ENCODE measurements around the gene HTR1D.

HTR1D gene

DNA sequence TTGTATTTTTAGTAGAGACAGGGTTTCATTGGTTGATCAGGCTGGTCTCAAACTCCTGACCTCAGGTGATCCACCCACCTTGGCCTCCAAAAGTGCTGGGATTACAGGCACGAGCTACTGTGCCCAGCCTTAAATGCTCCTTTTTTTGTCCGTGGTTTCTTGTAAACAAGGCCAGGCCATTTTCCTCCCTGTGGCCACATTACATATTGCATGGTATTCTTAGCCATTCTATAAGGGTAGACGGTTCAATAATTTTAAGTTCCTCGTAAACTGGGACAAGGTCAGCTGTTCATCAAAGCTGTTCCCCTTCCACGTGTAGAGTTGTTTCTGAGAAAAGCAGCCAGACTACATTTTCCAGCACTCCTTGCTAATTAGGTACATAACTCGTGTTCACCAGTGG, 38.4 kb downstream of the HTR1D start:
- no peak for DNase-seq

DNA sequence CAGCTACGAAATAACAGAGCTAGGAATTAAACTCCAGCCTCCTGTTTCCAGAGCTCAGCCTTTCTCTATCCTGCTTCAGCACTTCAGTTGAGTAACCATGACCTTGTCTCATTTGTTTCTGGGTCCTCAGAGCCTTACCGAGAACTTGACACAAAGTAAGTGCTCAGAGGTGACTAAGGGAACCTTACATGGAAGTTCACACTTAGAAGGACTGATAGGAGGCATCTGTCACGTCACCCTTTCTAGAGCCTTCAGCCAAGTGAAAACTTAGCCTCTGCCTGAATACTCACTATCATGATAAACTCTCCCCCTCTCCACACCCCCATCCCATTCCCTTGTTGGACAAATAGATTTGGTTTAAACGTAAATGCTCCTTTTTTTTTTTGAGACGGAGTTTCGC, 38.9 kb downstream of the HTR1D start:
- no peak for DNase-seq

DNA sequence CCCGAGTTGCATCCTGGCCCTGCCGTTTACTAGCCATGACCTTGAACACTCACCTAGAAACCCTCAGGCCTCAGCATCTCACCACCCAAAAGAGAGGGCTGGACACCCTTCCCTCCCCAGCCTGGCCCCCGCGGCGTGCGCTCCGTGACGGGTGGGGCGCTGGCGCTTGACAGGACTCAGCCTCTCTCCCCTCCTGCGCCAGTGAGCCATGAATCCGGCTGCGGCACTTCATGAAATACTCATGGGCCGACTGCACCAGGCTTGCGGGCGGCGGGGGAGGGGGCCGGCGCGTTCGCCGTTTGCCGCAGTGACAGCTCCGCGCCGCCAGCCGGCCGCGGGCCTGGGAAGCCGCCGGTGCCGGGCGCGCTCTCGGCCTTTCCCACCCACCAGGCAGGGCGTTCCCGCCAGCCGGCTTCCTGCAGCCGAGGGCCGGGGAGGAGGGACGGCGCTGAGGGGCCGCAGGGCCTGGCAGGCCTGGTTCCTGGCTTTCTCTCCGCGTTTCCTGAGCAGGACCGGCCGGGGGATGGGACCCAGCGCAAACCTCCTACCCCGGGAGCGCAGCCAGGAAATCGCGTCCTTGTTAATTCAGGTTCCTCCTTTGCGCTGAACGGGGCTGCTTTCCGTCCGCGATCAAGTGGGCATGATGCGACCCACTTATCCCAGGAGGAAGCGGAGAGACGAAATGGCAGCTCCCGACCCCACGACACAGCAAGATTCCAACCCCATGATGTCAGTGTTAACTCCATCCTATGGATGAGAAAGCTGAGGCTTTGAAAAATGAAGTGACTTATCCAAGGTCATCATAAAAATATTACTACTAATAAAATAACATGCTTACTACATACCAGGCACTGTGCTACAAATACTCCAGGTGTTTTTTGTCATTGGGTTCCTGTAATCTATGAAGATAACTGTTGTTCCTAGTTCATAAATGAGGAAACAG, 39.6 kb downstream of the HTR1D start:
- peak; percentile 42 for DNase-seq

DNA sequence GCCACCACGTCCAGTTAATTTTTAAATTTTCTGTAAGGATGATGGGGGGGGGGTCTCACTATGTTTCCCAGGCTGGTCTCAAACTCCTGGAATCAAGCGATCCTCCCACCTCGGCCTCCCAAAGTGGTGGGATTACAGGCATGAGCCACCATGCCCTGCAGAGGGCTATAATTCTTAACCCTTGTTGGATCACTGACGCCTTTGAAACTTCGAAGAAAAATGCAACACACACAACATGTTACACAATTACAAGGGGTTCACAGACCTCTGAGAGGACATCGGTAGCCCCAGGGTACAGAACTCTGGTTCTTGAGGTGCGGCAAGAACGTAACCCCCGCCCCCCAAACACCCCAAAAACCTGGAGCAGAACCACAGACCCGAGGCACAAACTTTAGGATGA, 40.3 kb downstream of the HTR1D start:
- DNase-seq, result no peak

DNA sequence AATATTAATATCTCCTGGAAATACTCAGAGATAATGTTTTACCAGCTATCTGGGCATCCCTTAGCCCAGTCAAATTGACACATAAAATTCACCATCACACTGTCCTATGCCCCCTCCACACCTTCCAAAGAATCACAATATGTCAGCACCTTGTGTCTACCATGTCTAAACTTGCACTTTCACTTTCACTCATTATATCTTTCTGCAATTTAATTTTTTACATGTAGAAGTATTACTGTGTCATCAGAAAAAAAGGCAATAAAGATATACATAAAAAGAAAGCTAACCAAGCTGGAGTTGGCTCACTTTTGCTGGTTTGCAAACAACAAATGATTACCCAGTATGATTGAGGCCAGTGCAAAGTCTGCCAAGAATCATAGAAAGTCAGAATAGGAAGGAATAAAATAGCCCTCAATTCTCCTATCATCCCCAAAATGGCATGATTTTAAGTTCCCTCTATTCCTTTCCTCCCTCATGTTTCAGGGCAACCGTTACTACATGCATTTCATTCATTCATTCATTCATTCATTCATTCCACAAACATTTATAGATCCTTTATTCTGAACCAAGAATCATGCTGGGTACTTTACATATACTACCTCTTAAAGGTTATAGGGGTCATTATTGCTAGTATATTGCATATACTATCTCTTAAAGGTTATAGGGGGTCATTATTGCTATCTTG, 42.7 kb downstream of the HTR1D start:
- DNase-seq, result no peak

DNA sequence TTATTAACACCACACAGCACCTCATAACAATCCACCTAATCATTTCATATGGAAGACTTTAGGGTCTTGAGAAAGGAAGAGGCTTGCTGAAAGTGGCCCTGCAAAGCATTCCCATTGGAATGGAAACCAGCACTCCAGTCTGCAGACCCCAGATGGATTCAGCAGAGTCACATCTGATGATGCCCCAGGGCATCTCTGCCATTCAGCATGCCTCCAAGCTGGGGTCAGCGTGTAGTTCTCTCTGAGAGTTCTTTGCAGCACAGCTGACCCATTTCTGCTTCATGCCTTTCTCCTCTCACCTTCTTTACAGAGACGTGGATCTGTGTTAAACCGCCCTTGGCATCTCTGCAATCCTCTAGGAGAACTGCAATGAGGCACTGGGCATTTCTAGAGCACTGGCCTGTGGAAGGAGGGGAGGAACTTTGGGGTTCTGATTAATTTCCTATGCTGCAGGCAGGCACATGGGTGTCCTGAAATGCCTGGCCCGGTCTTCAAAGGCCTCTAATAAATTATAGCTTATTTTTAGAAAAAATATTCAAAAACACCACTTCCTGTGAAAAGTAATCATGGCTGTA, 46.0 kb downstream of the HTR1D start:
- no peak for DNase-seq

DNA sequence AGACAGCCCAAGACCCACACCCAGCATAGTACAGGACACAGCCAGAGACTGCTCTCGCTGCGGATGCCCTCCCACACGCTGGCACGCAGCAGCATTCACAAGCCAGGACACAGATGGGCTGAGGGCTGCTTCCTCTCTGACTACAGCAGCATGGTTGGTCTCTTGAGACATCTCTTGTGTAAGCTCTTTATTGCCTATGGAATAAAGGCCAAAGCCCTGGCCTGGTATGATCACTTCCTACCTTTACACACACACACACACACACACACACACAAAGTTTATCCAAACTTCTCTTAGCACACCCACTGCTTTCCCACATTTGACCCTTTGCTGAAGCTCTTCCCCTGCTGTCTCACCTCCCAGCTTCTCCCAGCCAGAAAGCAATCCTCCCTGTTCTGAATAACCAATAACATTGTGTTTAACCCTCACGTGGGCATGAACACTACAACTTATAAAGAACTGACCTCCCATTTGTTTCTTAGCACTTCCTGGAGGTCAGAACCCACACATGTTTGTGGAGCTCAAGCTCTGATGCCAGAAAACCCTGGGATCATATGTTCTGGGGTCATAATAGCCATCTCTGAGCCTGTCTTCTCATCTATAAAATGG, 47.5 kb downstream of the HTR1D start:
- DNase-seq, result no peak

DNA sequence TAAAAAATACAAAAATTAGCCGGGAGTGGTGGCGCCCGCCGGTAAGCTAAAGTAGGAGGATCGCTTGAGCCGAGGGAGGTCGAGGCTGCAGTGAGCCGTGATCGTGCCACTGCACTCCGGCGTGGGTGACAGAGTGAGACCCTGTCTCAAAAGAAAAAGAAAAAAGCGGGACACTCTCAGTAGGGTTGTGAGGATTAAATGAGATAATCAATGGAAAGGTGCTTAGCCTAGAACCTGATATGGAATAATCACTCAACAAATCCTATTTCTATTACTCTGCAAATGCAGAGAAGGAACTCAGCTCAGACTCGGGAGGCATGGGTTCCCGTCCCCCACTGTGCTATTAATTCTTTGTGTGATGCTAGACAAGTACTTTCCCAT, 48.1 kb downstream of the HTR1D start:
- no peak for DNase-seq

DNA sequence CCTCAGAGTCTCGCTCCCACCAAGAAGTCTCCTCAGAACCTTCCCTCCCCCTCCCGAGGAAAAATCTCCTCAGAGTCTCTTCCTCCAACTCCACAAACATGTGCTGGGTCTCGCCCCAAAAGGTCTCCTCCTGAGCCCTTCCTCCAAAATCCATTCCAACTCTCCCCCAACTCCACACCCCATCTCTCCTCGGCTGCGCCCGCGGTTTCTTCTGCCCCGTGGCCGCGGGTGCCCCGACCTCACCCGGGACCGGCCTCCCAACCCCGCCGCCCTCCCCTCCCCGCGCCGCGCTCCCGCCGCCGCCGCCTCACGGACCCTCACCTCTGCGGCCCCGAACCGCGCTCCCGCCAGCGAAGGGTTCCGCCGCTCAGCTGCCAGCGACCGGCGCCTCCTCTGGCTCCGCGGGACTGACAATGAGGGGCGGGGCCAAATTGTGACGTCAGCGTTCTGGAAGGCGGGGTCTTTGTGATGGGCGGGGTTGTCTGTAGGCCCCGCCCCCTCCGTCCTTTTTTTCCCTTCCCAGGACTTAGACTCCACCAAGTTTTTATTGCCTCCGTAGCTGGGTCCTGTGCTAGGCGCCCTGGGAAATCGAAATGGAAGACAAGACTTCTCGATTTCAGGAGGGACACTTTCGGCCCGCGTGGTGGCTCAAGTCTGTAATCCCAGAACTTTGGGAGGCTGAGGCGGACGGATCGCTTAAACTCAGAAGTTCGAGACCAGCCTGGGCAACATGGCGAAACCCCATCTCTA, 48.7 kb downstream of the HTR1D start, which contains the start of gene LUZP1:
LUZP1 (minus strand) TSS at position 412 of the 750 bp plus-strand sequence.
- DNase-seq, result no peak

DNA sequence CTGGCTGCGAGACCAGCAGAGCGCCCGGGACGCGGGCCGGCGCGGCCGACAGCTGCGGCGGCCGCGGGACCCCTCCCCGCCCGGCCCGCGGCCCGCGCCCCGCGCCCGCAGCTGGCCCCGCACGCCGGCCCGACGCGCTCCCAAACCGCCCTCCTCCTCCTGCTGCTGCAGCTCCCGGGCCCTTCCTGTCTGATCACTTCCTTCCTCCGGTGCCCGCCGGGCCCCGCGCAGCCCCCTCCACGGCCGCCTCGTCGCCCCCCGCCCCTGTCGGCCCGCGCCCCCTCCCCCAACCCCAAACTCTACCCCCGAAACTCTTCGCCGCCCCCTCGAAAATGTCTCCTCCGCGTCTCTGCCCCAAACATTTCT, 49.2 kb downstream of the HTR1D start:
- no peak for DNase-seq

DNA sequence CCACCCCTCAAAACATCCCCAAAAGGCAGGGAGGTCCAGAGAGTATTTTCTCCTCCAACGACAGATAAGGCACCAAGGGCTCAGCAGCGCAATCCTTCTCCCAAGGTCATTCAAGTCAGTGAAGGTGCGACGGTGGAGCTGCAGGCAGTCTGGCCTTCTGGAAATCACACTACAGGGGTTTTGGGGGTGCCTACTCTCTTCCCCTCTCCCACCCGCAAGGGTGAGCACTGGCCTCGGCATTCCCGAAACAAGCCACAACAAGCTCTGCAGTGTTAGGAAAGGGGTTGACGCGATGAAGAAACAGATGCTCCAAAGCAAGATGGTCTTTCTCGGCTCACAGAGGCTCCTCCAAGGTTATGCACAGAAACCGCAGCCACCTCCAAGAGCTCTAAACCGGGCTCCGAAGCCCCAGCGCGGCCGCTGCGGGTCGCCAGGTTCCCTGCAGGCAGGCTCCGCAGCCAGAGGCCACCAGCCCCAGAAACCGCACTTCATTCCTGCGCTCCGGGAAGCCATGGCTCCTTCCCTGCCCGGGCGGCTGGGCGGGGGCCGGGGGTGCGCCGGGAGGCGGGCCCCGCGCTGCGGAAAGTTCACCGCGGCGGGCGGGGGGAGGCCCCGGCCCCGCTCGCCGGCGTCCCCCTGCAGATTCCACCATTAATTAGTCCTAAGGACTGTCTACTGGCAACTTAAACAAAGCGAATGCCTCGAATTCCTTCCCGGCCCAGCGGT, 49.8 kb downstream of the HTR1D start:
- no peak for DNase-seq

DNA sequence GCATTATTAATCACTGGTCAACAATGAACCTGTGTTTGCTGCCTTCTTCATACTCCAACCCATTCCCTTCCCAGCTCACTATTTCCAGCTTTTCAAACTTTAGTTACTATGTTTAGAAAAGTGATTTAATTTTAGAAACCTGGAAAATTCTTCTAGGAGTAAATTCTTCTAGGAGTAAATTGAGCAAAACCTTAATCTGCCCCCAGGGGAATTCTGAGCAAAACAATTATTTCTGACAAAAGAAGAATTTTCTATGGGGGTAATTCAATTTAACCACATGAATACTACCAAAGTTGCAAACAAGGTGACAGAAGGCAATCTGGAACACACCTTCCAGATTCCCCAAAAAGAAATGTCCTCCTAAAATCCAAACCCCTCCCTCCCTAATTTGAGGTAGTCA, 50.4 kb downstream of the HTR1D start:
- DNase-seq, result no peak

DNA sequence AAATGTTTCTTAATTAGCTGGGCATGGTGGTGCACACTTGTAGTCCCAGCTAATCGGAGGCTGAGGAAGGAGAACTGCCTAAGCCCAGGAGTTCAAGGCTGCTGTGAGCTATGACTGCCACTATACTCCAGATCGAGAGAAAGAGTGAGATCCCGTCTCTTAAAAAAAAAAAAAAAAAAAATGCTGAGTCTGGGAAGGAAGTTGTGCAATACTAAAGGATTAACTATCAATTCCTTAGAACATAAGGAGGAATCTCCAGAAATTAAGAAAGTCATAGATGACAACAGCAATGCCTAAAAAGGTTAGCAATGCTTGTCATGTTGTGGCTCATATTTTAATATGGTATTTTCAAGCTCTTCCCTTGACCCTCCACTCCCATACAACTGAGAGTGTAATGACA, 53.9 kb downstream of the HTR1D start:
- no peak for DNase-seq

DNA sequence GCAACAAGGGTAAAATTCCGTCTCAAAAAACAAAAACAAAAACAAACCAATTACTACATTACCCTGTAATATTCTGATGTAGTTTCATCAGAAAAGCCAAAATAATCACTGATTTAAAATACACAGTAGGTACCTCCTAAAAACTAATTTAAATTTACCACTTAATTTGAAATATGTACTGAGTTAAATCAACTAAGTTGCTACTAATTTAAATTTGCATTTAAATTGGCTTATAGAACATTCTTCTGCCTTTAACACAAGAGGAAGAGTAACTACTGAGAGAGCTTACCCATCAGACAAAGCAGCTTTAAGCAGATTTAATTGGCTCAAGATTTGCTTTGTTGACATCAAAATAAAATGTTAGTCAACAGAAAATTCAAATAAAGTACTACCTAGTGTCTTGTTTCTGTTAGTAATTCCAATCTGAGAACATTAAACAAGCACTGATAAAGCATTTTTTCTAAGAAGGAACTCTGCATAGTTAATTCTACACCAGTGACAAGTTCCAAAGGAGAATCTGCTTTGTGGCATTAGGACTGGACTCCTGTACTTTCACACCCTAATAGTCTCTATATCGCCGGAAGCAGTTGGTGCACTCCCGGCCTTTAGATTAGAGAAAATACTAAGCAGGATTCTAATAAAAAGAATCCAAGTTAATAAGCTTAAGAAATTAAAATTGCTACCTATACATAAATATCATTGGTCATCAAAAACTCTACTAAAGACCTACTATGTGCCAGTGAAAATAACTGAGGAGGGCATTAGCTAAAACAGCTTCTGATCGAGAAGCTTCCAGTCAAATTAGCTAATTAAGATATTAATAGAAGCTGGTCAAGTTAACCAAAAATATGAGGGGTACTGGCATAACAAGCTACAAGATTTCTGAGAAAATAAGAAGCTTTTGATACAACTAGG, 57.1 kb downstream of the HTR1D start:
- no peak for DNase-seq

DNA sequence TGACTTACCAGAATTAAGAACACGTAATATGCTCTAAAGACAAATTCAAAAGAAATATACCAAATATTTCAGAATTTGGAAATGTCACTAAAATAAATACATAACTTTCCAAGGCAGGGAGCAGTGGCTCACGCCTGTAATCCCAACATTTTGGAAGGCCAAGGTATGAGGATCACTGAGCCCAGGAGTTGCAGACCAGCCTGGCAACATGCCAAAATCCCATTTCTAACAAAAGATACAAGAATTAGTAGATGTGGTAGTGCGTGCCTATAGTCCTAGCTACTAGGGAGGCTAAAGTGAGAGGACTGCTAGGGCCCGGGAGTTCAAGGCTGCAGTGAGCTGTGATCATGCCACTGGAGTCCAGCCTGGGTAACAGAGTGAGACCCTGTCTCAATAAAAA, 60.4 kb downstream of the HTR1D start:
- DNase-seq, result no peak

DNA sequence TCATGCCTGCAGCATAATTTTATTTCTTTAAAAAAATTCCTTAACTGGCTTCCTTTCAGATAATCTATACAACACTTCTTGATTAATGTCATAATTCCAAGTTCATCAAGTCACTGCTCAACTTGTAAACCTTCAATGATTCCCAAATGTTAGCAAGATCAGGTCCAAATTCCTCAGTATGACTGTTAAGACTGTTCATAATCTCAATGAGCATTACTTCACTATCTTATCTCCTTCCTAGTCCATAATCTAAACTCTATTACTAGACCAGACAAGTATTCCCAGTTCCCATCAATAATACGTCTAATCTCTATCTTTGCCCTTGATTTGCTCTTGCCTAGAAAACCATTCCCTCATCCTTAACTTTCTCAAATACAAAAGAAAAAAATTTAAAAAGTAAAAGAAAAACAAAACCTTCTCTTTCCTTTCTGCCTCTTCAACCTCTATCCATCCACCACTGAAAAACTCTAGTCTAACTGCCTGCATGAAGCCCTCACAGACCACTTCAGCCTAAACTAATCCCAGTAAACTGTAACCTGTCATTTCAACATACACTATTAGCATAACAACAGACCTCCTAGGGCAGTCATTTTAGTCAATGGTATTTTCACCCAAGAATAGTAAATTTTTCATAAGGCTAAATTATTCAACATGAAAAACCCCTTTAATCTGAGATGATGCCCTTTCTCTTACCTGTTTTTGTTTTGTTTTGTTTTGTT, 64.2 kb downstream of the HTR1D start:
- no peak for DNase-seq

DNA sequence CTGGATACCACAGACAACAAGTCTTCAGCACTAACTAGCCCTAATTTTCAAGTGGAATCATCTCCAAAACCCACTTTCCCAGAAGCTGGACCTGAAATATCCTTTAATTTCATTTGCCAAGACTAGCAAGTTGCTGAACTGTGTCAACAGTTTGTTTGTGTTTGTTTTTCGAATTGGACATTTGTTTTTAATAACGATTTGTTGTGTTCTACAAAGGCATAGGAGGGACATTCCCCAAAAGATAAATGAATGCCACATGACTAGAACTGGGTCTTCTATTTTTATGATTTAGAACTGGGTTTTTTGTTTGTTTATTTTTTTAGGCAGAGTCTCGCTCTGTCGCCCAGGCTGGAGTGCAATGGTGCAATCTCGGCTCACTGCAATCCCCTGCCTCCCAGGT, 66.6 kb downstream of the HTR1D start:
- DNase-seq, result no peak

DNA sequence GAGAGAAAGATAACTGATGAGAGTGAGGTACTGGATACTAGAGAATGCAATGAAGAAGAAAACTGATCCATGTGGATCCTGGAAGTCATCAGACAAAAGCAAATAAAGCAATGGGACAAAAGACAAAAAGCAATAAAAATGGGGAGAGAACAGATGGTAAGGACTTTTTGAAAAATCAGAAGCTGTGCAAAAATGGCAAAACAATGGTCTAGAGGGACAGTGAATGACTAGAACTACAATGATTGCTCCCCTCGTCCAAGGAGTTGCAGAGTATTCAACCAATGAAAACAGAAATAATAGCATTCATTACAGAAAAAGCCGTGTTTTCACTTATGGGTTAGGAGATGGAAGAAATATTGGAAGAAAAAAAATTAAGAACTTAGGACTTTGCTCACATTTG, 67.2 kb downstream of the HTR1D start:
- no peak for DNase-seq

DNA sequence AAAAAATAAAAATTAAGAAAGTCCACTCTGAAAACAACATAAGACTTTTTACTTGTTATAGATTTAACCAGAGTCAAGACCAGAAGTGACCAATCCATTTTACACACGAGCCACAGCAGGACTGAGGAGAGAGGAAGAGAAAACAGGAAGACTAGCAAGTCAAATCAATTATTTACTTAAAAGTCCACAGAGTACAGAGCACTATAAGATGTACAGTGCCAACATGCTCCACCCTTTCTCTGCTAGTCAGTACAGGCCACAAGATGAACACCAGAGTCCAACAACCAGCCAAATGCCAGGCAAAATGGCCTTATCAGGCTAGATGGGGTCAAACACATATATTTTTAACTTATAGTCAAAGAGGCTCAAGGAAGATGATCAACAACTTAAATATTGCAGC, 68.2 kb downstream of the HTR1D start:
- DNase-seq, result no peak

DNA sequence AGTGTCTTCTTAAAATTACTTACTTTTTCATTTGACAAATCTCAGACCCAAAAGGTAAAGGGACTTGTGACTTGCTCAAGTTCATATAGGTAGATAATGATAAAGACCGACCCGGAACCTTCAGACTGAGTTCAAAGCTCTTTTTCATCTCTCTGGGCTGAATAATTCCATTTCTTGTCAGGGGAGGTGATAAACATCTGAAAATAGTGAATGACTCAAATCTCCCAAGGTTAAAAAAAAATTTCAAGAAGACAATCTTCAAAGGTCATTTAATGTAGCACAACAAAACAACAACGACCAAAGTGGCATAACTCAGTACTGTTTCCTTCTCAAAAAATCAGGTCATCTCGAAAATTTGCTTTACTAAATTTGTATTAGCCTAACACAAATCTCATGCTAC, 69.2 kb downstream of the HTR1D start:
- no peak for DNase-seq

Measured in NCI-H510A (cell line).